Fibroblast of lung (primary cell): ENCODE results near the gene CARD14.

Source experiments
- CTCF ChIP-seq, 2 donors: IDR thresholded peaks in 1 of 2; conservative IDR thresholded peaks in 1 of 2; 1 replicate in 1 of 2; 2 replicates in 1 of 2; pipeline ENCODE4 v1.5.1; 2011 to 2012; ENCODE audit warnings: low read length in 2 of 2, control low read depth in 1 of 2, inconsistent platforms in 1 of 2, low read depth in 1 of 2, mild to moderate bottlenecking in 1 of 2
- EZH2 ChIP-seq: IDR thresholded peaks from 2 replicates; pipeline ENCODE4 v1.5.1; 2012; ENCODE audit warnings: low read length, control low read depth, mild to moderate bottlenecking; ENCODE audit errors: missing control alignments

- TF ChIP-seq CTCF (conservative IDR thresholded peaks at IDR 0.05 in 1 of 2, IDR thresholded peaks at IDR 0.05 in 1 of 2; ENCODE audit: low read depth in 1 of 2, low read length in 2 of 2), result no peak
- TF ChIP-seq EZH2, result no peak
These were observed at the start of gene CARD14 for GRCh38 chr17:80169784-80170500.
